GM21381 (cell line): Measurements from ENCODE around the gene GFOD2.

ENCODE experiments used
- ATAC-seq: cut with Tn5 transposase; IDR thresholded peaks from one replicate; pipeline ENCODE4 v1.9.1; 2021; ENCODE audit warnings: mild to moderate bottlenecking, moderate library complexity; ENCODE audit not compliant: unreplicated experiment

Gene GFOD2

DNA sequence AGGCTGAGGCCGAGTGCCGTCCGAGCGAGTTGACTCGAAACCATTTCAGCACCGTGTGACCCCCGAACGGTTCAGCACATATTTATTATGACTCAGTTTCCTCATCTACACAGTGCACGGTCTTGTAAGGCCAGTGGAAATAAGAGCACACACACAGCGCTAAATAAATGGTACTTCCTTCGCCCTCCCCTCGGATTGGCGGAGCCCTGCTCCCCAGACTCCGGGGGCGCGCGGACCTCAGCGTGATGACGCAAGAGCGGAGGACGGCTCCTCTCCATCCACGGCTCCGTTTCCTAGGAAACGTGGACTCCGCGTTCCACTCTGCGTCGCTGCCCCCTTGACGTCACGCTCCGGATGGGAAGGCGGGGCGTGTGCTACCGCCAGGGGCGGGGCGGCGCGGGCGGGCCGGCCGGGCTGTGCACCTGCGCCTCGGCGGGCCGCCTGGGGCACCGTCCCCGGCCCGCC, 58.5 kb downstream of the GFOD2 start, which contains the start of gene PARD6A:
Gene PARD6A (plus strand): TSS at position 397 of the 465 bp plus-strand sequence. CDS start 79 bp downstream, outside the sequence.
- peak; percentile 68 for ATAC-seq

DNA sequence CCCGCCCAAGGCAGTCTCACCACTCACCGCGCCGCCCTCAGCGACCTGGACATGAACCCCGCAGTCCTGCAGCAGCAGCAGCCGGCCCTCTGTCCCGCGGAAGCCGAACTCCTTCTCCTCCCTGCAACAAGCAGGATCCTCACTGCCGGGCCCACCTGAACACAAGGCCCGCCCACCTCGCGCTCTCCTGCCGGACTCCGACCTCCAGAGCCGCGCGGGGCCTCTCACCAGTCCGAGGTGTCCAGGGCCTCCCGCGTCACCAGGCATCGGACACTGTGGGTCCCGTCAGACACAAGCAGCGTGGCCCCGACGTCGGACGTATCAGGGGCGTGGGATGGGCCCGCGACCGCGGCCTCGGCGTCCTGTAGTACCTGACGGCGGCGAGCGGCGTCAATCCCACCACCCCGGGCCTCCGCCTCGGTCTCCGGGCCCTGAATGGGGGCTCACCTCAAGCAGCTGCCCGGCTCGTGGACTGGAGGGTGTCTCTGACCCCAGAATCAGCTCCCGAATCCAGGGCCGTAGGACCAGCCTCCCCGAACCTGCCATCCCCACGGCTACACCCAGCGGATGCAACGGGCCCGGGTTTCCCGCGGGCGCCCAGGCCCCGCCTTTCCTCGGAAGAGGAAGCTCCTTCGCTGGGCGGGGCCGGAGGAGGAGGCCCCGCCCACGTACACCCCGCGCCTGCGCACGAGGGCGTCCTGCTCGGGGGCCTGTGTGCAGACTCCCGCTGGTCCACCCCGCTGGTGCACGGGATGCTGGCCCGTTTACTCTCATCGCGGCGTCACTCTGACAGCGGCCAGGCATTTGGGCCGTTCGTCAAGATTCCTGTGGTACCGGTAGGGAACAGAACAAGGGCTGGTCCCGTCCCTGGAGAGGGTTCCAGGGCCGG, 59.2 kb downstream of the GFOD2 start, which contains the start of gene ACD:
Gene ACD (minus strand): TSS at position 586 of the 889 bp plus-strand sequence. CDS start 40 bp downstream, at position 546.
- ATAC-seq, result peak; percentile 50

DNA sequence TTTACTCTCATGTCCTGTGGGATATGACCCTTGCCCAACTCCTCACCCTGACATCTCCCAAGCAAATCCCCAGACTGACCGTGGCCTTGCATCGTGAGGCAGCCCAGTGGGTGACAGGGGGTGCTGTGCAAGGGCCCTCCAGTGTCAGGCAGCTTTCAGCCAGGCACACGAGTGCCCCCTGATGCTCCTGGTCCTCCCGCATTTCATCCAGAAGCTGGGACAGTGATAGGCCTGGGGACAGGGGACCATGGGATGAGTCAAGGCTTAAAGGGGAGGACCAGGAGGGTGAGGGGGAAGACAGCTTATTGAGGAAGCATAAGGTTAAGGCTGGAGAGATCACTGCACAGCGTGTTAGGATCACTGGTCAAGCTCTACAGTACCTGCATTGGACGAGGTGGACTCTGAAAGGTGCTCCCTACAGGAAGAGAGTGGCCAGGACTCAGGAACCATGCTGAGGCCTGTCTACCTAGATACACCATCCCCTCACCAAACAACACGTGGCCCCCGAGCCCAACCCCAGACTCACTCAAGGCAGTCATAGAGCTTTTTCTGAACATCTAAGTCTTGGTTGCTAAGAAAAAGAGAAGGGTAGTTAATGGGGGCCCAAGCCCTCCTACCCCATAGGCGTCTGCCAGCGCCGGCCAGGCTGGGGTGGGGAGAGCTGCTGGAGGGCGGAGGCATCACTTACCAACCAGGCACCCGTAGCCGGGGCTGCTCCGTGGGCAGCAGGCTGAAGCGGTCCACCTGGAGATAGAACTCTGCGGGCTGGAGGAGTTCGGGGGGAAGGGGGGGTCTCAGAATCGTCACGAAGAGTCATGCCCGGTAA, 60.1 kb downstream of the GFOD2 start:
- ATAC-seq, result no peak

DNA sequence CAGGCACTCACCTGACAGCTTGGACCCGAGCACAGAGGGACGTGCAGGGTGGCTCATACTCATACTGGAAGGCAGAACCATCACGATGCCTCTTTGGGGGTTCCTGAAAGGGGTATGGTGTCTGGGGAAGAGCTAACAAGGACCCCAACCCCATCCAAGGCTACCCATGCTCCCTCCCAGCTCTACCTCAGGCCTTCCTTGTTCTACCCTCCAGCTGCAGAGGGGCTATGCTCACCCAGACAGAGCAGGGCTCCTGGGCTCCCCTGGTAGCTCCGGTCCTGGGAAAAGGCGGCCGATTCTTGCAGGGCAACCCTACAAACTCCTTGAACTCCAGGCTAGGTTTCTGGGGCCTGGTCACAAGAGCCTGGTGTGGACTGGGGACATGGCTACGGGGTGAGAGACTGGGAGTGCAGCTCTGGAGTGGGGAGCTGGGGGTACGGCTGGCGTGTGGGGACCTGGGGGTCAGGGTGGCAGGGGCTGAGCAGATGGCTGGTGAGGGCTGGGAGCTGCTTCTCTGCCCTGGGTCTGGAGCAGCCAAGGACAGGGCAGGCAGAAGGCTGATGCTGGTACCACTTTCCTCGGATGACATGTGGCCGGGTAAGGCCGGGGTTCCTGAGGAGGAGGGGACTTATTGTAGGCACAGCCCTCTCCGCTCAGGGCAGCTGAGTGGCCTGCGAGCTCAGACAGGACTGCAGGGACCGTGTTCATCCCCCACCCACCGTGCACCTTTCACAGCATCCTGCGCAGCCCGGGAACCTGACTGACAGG, 61.2 kb downstream of the GFOD2 start:
- no peak for ATAC-seq

DNA sequence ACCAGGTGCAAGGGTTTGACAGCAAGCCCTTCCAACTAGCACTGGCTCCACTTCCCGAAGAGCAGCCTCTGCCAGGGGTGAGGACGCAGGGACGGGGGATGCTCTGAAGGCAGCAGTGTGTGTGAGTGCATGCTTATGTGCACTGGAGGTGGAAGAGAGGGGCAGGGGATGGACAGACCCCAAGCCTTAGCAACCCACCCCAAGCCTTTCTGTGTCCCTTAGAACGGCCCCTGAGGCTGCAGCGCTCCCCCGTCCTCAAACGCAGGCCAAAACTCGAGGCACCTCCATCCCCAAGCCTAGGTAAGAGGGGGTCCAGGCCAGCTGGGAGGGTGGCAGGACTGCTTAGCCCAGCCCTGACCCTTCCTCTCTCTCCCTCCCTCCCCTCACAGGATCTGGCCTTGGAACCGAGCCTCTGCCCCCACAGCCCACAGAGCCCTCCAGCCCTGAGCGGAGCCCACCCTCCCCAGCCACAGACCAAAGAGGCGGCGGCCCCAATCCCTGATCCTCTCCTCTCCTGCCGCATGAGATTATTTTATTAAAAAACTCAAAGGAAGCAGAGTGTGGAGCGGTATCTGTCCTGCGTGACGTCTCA, 62.0 kb downstream of the GFOD2 start:
- ATAC-seq, result no peak

DNA sequence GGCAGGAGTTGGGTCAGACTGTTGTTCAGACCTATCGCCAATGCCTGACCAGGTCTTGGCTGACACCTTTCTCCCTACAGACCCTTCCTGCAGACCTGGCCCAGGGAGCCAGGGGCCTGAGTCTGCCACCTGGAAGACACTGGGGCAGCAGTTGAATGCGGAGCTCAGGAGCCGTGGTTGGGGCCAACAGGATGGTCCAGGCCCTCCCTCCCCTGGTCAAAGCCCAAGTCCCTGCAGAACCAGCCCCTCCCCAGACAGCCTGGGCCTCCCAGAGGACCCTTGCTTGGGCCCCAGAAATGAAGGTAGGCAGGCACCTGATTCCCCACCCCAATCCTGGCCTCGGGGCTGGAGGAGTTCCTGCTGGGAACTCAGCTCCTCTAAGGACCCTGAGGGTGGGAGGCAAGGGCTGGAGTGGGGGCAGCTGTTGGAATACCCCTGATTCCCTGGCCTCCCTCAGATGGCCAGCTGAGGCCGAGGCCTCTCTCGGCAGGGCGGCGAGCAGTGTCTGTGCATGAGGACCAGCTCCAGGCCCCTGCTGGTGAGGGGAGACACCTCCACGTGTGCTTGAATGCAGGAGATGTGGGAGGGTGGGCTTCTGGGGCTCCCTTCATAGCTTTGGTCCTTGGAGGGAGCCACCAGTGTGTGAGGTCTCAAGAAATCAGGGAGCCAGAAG, 62.6 kb downstream of the GFOD2 start:
- ATAC-seq, result no peak

DNA sequence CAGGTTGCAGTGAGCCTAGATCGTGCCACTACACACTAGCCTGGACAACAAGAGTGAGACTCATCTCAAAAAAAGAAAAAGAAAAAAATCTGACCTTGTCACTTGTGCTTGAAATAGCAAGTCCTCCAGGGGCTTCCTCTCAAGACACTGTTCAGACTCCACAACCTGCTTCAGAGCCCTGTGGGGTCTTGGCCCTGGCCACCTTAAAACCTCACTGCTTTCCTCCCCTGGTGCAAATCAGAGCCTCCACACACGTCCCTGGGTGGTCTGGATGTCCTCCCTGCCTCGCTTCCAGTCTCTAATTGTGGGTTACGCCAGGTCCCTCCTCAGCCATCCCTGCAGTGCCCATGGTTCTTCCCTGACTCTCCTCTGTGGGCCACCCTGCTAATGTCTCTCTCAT, 63.8 kb downstream of the GFOD2 start:
- ATAC-seq, result no peak

DNA sequence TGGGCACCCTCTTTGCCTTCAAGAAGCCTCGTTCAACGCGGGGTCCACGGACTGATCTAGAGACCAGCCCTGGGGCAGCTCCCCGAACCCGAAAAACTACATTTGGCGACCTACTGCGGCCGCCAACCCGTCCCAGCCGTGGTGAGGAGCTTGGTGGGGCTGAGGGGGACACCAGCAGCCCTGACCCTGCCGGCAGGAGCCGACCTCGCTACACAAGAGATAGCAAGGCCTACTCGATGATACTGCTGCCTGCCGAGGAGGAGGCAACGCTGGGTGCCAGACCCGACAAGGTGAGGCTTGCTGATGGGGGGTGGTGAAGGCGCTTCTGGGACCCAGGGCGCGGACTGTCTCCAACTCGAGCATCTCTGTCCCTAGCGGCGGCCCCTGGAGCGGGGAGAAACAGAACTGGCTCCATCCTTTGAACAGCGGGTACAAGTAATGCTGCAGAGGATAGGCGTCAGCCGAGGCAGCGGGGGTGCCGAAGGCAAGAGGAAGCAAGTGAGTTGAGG, 64.7 kb downstream of the GFOD2 start:
- ATAC-seq, result no peak

DNA sequence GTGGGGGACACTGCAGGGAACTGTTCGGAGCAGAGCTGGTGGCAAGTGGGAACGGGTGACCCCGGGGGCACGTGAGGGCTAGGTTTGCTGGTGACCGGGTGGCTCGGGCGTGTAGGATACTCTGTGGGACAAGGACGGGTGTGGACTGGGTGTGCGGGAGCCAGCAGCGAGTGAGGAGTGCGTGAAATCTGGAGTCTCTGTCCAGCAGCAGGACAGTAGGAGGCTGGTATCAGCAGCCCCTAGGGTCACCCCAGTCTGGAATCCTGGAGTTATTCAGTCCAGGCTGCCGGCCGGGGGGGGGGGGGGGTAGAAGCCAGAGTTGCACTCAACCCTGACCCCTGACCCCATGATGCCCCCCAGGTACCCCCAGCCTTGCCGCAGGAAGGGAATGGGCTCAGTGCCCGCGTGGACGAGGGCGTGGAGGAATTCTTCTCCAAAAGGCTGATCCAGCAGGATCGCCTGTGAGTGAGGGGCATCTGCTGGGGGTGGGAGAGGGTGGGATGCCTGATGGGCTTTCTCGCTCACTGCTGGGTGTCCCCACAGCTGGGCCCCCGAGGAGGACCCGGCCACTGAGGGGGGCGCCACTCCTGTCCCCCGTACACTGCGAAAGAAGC, 65.2 kb downstream of the GFOD2 start:
- ATAC-seq, result no peak

DNA sequence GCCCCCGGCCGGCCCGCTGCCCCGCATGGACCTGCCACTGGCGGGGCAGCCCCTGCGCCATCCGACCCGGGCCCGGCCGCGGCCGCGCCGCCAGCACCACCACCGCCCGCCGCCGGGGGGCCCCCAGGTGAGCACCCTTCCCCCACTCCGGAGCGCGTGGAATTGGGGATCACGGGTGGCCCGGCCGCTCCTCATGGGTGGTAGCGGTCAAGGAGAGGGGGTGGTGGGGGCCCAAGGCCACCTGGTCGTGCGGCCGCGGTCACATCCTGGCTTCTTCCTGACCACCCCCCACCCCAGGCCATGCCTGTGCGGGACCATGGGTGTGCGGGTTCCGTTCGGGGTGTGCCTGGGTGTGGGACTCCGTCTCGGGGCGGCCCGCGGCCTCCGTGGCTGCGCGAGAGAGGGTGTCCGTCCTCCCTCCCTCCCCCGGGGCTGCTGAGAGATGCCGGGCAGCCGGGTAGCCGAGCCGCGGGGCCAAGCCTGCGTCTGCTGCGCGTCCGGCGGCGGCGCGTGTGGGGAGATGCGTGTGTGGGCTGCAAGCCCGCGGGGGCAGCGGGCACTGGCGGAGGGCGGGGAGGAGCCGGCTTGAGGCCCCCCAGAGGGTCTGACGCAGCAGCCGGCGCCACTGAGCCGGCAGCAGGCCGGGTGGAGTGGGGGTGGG, 65.9 kb downstream of the GFOD2 start:
- ATAC-seq, result no peak

DNA sequence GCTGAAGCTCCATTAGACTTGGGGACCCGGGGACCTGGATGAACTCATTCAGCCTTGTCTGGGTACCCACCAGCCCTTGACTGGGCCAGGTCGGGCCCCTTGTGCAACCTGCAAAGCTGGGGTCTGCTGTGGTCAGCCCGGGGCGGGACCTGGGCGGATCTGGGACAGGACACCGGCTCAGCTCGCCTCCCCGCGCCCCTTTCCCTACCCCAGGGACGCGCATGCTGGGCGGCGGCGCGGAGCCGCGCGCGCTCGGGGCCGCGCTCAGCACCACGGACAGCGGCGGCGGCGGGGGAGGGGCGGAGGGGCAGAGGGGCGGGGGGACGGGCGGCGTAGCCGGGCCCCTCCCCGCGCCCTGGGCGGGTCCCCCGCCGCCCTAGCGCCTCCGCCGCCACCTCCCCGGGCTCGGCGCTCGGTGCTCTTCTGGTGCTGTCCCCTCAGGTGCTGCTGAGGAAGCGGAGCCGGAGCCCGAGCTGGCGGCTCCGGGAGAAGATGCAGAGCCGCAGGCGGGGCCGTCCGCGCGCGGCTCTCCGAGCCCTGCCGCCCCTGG, 66.5 kb downstream of the GFOD2 start:
- no peak for ATAC-seq

DNA sequence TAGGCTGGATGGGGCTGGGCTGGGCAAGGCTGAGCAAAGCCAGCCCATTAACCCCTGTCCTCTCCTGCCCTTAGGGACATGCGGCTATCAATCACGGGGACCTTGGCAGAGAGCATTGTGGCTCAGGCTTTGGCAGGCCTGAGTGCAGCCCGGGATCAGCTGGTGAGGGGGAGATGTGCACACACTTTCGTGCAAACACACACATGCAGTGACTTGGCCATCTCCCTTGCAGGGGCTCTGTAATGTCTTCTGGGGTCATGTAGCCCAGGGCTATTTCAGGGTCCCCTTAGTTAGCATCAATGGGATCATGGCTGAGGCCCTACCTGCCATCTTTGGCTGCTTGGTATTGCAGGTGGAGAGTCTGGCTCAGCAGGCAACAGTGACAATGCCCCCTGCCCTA, 67.3 kb downstream of the GFOD2 start:
- ATAC-seq, result no peak

DNA sequence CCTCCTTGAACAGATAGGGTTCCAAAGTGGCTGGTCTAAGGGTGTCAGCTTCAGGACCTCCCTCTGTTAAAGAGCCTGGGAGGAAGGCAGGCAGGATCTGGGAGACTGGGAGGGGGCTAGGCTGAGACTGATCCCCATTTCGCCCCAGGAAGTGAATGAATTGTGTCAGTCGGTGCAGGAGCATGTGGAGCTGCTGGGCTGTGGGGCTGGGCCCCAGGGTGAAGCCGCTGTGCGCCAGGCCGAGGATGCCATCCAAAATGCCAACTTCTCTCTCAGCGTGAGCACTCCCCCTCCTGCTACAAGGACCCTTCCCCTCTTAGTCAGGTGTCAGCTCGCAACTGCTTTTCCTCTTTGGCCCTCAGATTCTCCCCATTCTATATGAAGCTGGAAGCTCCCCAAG, 68.1 kb downstream of the GFOD2 start:
- ATAC-seq, result no peak

DNA sequence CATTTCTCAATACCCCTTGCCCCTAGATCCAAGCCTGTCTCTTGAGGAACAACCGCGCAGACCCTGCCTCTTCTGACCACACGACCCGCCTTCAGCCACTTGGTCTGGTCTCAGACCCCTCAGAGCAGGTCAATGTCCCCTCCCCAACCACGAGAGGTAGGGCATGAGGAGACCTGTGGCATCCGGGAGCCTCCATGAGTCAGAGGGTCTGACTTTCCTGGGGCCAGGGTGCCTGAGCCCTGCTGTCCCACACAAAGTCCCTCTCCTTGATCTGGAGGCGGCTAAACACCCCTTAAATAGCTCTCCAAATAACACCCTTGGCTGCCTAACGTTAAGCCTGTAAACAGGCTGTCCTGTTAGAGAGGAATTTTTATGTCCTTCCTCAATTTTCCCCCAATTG, 69.1 kb downstream of the GFOD2 start:
- no peak for ATAC-seq

DNA sequence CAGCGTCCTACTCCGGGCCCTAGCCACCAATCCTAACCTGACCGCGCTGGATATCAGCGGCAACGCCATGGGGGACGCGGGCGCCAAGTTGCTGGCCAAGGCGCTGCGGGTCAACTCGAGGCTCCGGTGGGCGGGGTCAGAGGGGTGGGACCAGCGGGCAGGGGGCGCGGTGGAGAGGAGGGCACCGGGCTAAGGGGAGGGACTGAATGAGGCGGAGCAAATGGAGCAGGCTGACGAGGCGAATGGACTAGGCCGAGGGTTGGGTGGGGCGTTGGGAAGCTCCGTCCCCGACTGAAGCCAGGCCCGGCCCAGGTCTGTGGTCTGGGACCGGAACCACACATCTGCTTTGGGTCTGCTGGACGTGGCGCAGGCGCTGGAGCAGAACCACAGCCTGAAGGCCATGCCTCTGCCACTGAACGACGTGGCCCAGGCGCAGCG, 69.6 kb downstream of the GFOD2 start:
- ATAC-seq, result no peak

DNA sequence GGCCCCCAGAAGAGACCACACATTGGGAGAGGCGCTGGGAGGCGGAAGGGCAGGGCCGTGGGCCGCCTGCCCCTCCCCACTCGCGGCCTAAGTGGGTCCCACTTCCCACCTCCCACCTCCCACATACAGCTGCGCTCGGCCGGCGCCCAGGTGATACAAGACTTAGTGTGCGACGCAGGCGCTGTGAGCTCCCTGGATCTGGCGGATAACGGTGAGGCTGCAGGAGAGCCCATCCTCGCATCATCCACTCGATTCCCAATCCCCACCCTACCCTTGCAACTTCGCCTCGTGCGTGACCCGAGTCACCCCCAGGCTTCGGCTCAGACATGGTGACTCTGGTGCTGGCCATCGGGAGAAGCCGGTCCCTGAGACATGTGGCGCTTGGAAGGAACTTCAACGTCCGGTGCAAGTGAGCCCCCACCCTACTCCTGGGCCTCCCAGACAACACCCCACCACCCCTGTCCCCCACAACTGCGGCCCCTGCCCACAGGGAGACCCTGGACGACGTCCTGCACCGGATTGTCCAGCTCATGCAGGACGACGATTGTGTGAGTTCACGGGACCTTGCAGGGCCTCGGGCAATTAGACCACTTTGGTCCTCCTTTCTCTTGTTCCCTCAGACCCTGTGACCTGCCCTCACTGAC, 70.2 kb downstream of the GFOD2 start:
- ATAC-seq, result no peak

DNA sequence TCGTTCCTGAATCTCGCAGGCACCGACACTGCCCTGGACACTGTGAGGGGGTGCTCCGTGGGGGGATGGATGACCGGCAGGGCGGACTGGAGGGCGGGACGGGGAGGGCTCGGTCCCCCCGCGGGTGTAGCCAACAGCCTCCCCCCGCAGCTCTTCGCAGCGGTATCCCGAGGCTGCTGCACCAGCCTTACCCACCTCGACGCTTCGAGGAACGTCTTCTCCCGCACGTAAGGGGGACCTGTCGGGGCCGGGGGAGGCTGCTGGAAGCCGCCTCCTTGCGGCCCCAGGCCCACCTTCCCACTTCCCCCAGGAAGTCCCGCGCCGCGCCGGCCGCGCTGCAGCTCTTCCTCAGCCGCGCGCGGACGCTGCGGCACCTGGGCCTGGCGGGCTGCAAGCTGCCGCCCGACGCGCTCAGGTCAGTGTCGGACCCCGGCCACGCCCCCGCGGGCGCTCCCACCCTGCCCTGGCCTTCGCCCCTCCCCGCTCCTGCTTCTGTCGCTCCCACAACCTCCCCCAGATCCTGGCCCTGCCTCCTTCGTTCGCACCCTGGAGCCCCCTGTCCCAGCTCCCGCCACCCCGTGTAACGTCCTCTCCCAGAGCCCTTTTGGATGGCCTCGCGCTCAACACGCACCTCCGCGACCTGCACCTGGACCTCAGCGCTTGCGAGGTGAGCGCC, 70.9 kb downstream of the GFOD2 start:
- ATAC-seq, result no peak
